IMR-90 (cell line): ENCODE results near the gene C15orf39.

Experiments
- BHLHE40 ChIP-seq: fragments of 150-350 bp; IDR thresholded peaks from 2 replicates; pipeline ENCODE4 v1.6.1; 2016; ENCODE audit warnings: mild to moderate bottlenecking, low read depth, low read length
- CEBPB ChIP-seq: IDR thresholded peaks from 2 replicates; pipeline ENCODE4 v1.6.1; 2012; ENCODE audit warnings: low read depth, low read length, improper control_type of control experiment
- CHD1 ChIP-seq: IDR thresholded peaks from 2 replicates; pipeline ENCODE4 v1.6.1; 2012; ENCODE audit warnings: low read depth, low read length, improper control_type of control experiment
- CTCF ChIP-seq: conservative IDR thresholded peaks from 2 replicates; pipeline ENCODE4 v1.5.1; 2012; ENCODE audit warnings: mild to moderate bottlenecking, low read depth, low read length, improper control_type of control experiment
- ELK1 ChIP-seq: fragments of 150-350 bp; IDR thresholded peaks from 2 replicates; pipeline ENCODE4 v1.6.1; 2016; ENCODE audit warnings: low read depth, mild to moderate bottlenecking, low read length, moderate library complexity, borderline replicate concordance
- FOS ChIP-seq: fragments of 150-350 bp; IDR thresholded peaks from 2 replicates; pipeline ENCODE4 v1.6.1; 2016; ENCODE audit warnings: low read depth, low read length
- MAFK ChIP-seq: IDR thresholded peaks from 2 replicates; pipeline ENCODE4 v1.6.1; 2012; ENCODE audit warnings: low read depth, low read length, improper control_type of control experiment
- MXI1 ChIP-seq: IDR thresholded peaks from 2 replicates; pipeline ENCODE4 v1.6.1; 2012; ENCODE audit warnings: low read depth, mild to moderate bottlenecking, low read length, moderate library complexity, borderline replicate concordance
- POLR2A ChIP-seq: IDR thresholded peaks from 2 replicates; pipeline ENCODE4 v1.6.1; 2012; ENCODE audit warnings: mild to moderate bottlenecking, low read depth, low read length
- RAD21 ChIP-seq: IDR thresholded peaks from 2 replicates; pipeline ENCODE4 v1.6.1; 2012; ENCODE audit warnings: low read length, improper control_type of control experiment
- RCOR1 ChIP-seq: IDR thresholded peaks from 2 replicates; pipeline ENCODE4 v1.6.1; 2012; ENCODE audit warnings: mild to moderate bottlenecking, low read length, improper control_type of control experiment; ENCODE audit not compliant: insufficient replicate concordance
- USF2 ChIP-seq: fragments of 150-350 bp; IDR thresholded peaks from 2 replicates; pipeline ENCODE4 v1.6.1; 2017; ENCODE audit warnings: mild to moderate bottlenecking, antibody characterized with exemption, low read length, low read depth

- TF ChIP-seq BHLHE40 (no peak), CTCF (no peak), RAD21 (no peak), MAFK (no peak), CHD1 (no peak), ELK1 (no peak), POLR2A (no peak), RCOR1 (no peak), CEBPB (no peak), MXI1 (no peak), FOS (no peak), USF2 (no peak)
Measured at GRCh38 chr15:75229191-75230015, 27.7 kb downstream of the C15orf39 start.
